ENCODE results near the gene ZDHHC12.
"Not testable (repeated sequence)": the region's sequence is repeated elsewhere in the genome, so short reads cannot be mapped to it uniquely, and the experiment has no call there.

ZDHHC12 gene

DNA sequence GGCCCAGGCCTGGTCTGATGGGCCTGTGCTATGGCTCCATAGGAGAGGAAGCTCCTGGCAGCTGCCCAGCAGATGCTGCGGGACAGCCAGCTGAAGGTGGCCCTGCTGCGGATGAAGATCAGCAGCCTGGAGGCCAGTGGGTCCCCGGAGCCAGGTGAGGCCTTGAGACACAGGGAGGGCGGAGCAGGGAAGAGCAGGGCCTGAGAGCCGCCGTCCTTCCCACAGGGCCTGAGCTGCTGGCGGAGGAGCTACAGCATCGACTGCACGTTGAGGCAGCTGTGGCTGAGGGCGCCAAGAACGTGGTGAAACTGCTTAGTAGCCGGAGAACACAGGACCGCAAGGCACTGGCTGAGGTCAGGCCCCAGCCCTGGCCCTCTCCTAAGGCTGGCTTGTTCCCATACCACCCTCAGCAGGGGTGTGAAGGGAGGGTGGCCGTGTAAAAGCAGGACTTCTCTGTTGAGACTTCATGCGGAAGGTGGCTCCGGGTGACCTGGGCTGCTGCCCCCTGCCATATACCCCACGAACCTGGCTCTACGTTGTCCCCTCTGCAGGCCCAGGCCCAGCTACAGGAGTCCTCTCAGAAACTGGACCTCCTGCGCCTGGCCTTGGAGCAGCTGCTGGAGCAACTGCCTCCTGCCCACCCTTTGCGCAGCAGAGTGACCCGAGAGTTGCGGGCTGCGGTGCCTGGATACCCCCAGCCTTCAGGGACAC is 17.1 kb downstream of the ZDHHC12 start:
- no peak for DNase-seq

DNA sequence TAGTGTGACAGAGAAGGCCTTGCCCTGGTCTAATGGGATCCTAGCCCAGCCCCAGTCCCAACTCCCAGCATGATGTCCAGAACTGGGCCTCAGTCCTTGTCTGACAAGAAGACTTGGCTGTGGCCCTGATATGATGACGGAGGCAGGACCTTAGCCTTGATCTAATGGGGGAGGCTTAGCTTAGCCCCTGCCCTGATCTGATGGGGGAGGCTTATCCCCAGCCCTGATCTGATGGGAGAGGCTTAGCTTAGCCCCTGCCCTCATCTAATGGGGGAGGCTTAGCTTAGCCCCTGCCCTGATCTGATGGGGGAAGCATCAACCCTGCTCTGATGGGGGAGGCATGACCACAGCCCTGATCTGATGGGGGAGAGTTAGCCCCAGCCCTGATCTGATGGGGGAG is 17.9 kb downstream of the ZDHHC12 start:
- DNase-seq: no peak

DNA sequence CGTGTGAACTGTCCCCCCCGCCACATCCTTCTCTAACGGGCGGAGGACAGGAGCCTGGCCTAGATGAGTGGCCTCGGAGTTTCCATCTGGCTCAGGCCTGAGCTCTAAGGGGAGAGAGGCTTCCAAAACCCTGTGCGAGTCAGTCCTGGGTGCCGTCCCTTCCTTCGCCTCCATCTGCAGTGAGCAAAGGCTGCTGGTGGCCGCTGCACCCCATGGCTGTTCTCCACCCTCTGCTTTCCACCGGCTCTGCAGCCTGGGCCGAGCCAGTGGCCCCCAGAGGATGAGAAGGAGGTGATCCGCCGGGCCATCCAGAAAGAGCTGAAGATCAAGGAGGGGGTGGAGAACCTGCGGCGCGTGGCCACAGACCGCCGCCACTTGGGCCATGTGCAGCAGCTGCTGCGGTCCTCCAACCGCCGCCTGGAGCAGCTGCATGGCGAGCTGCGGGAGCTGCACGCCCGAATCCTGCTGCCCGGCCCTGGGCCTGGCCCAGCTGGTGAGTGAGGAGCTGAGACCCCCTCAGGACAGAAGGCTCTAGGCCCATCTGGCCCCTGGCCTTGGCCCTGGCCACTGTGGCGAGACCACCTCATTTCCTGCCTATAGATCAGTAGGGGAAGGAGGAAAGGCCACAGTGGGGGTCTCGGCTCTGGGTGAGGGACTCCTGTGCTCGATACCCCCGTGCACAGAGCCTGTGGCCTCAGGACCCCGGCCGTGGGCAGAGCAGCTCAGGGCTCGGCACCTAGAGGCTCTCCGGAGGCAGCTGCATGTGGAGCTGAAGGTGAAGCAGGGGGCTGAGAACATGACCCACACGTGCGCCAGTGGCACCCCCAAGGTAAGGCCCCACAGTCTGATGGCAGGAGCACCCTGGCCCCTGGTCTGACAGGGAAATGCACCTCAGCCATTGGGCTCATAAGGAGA is 18.6 kb downstream of the ZDHHC12 start:
- no peak for DNase-seq

DNA sequence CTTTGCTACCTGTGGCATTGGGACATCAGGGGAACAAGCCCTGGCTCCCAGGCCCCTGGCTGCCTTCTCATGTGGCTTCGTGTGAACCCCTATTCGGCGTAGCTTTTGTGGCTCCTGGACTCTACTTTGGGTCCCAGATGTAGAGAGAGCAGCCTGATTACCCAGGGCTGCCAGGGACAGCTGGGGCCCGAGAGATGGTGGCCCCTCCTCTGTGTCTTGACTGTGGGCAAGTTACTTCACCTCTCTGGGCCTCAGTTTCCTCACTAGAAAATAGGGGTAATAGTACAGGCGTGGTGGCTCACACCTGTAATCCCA is 19.6 kb downstream of the ZDHHC12 start:
- no peak for DNase-seq

DNA sequence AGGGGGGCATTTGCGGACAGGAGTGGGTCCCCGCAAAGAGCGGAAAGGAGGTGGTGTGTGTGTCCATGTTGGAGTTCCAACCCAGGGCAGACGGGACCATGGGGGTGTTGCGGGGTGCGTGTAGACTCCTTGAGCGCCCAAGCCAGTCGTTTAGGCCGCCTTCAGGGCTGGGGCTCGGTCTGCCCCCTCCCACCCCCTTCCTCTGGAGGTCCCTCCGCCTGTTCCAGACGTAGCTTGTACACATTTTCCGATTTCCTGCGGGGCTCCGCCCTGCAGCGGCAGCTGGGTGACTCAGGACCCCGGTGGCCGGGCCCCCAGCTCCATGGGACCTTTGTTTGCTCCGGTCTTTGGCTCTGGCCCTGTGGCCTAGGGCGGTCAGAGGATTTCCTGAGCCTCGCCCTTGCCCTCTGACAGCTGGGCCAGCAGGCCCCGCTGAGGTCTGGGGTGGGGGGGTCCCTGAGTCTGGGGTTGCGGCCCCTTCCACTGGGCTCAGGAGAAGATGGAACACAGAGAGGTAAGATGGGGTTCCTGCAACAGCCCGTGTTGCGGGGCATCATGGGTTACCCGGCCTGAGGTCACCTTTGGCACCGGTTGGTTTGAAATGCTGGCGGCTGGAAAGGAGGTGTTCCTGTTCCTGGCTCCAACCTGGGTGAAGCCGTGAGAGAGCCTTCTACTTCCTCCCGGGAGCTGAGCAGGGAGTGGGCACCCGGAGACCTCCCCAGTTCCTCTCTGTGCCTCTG is 20.1 kb downstream of the ZDHHC12 start:
- DNase-seq: peak; percentile 42

DNA sequence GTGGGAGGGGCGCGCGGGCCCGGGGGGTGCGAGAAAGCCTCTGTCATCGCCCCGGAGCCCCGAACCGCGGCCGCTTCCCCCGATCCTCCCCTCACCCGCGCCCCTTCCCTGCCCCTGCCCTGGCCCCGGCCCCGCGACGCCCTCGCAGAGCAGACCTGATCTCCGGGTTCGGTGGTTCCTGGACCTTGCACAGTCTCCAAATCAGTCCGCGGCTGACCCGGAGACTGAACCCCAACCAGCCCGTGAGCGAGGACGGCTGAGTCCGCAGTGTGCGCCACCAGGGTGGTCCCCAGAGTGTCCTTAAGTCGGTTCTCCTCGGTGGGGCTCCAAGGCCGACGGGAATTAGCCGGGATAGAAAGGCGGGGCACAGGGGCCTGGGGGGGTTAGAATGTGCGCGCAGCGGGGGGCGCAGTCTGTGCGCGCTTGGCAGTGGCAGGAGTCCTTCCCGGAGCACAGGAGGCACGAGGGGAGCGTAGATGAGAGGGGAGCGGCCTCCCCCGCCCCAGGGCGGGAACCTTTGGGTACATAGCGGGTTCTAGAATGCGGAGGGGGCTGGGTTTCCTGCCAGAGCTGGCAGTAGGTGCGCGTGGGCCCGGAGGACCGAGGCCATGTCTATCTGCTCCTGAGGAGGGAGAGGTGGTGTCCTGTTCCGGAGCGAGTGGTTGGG is 20.8 kb downstream of the ZDHHC12 start:
- DNase-seq: peak; percentile 64

DNA sequence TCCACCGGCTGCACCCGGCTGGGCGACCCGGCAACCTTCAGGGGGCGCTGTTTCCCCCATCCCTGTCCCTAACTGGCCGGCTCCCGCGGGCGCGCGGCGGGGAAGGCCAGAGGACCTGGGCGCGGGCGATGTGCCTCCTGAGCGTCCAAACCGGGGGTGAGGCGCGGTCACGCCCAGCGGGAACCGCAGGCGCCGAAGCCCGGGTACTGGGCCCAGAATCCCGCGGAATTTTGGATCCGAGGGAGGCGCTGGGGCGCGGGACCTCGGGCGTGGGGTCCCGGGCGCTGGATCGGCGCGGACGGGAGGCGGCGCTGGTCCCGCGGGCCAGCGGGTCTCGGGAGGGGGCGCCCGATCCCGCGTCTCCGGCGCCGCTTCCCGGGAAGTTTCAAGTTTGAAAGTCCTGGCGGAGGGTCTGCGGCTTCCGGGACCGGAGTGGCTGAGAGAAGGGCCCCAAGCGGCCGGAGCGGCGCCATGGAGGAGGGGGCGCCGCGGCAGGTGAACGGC is 21.4 kb downstream of the ZDHHC12 start, which contains the start of gene PKN3:
Gene PKN3, plus strand, starts transcription at position 59 of the 504 bp plus-strand sequence. Its CDS starts 413 bp downstream, at position 472.
- DNase-seq: peak; percentile 93

DNA sequence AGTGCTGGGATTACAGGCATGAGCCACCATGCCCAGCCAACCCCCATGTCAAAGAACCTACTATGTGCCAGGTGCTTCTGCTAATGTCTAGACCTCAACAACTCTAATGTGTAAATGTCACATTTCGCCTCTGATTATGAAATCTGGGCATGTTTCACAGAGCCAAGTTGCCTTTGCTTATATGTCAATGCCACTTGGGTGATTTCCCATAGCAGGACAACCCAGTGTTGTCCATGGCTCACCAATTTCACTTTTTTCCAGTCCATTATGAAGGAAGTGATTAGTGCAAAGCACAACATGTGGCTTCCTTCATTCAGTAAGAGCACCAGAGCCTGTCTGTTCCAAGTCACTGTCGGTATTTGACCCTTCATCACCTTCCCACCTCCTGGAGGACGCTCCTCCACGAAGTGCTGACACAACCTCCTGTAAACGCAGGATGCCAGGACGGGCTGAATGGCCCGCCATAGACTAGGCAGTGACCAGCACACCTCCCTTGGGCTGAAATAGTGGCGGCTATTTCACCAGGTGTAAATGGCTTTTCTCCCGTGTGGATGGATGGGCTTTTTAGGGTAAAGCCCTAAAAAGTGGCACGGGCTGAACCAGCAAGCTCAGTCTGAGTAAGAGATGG is 22.6 kb downstream of the ZDHHC12 start:
- no peak for DNase-seq

DNA sequence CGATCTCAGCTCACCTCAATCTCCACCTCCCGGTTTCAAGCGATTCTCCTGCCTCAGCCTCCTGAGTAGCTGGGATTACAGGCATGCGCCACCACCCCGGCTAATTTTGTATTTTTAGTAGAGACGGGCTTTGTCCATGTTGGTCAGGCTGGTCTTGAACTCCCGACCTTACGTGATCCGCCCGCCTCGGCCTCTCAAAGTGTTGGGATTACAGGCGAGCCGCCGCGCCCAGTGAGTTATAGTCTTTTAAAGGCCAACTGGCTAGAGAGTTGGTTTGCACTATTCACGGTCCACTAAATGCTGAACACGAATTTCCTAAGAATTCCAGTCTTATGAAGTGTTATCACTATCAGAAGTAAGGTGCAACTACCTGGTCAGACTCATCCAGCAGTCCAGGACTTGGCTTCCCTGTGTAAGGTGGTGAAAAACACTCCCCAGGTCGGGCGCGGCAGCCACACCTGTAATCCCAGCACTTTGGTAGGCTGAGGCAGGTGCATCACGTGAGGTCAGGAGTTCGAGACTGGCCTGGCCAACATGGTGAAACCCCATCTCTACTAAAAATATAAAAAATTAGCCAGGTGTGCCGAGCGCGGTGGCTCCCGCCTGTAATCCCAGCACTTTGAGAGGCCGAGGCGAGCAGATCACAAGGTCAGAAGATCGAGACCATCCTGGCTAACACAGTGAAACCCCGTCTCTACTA is 24.7 kb downstream of the ZDHHC12 start:
- not testable (repeated sequence) for DNase-seq

DNA sequence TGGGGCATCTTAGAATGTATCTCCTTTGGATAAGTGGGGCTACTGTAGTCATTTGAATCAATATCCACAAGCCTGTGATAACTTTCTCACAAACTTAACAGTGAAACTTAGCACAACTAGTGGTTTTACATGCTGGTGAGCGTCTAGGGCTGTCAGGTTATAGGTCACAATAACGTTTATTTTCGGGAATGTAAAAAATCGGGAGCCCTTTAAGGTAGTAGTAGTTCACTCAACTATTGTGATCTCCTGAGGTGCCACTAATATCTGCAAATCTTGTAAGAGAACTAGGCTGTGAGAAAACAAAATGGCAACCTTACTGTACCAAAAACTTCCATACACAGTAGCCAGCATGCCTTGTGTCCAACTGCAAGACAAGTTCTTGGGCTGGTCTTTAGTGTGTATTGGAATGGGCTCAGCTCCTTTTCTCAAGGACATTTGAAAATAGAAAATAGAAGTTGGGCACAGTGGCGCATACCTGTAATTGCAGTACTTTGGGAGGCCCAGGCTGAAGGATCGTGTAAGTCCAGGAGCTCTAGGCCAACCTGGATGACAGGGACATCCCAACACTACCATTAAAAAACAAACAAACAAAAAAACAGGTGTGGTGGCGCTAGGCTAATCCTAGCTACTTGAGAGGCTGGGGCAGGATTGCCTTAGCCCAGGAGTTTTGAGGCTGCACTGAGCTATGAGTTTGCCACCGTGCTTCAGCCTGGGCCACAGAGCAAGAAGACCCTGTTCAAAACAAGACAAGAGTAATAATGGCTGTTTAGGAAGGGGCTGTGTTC is 26.8 kb downstream of the ZDHHC12 start:
- no peak for DNase-seq

DNA sequence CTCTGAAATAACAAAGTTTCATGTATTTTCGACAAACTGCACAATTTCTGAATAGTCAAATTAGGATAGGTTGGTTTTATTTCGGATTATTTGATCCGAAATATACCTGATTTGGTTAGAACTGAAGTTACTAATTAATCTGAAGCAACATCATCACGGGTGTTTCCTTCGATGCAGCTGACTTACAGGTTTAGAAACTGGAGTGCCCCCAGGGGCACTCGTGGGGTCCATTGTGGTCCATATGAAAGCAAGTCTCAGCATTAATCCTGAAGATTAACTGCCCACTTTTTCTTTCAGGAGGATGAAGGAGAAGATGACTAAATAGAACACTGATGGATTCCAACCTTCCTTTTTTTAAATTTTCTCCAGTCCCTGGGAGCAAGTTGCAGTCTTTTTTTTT is 29.6 kb downstream of the ZDHHC12 start:
- no peak for DNase-seq

DNA sequence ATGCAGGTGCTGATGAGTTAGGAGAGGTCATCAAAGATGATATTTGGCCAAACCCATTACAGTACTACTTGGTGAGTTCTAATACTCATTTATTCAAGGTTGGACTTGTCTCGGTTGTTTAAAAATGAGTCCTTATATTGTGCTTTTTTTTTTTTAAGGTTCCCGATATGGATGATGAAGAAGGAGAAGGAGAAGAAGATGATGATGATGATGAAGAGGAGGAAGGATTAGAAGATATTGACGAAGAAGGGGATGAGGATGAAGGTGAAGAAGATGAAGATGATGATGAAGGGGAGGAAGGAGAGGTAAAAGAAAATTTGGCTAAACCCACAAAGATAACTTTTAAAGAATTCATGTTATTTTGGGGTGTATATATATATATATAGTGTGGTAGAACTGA is 30.2 kb downstream of the ZDHHC12 start:
- DNase-seq: not testable (repeated sequence)

DNA sequence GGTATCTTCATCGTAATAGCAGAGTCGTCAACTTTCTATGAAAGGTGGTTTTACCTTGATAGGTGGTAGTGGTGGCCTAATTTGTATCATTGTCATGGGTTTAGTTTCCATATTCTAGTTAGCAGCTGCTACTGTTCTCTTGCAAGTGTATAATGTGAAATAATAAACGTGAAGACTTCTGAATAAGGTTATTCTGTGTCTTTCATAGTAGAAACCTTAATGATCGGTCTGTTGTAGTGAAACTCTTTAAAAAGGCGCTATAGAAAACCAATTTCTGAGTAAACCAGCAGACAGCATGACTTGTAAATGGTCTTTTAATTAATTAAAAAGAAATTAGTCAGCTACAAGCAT is 33.3 kb downstream of the ZDHHC12 start:
- DNase-seq: no peak

DNA sequence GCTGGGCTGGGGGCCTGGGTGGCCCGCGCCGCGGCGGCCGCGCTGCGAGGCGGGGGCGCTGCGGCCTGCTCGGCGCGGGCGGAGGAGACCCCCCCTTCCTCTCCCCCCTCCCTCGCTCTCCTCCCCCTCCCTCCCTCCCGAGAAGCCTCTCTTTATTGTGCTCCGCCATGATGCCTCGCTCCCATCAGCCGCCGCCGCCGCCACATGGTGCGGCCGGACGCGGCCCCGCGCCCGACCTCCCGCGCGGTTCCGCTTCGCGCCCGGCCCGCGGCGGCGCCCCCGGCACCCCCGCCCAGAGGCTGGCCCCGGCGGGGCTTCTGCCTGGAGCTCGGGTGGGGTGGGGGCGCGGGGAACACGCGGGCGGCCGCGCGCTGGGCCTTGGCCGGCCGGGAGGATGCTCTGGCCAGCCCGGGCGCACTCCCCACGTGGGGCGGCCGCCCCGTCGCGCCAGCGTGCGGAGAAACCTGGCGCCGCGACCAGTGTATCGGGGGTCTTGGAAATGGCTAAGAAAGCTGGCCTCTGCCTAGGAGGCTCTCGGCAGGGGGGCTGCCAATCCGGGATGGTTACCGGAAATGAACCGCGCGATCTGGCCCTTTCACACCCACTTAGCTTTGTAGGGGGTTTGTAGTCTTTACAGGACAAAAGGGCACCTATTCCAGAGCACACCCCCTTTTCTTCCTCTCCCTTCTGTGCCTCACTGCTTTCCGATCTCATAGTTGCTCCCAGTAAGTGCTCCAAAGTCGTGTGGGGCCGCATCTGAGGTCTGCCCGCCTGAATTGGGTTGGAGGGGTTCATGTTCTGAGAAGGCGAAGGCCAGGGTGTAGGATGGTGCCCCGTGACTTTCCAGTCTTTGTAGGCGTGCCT is 33.9 kb downstream of the ZDHHC12 start:
- DNase-seq: peak; percentile 53

DNA sequence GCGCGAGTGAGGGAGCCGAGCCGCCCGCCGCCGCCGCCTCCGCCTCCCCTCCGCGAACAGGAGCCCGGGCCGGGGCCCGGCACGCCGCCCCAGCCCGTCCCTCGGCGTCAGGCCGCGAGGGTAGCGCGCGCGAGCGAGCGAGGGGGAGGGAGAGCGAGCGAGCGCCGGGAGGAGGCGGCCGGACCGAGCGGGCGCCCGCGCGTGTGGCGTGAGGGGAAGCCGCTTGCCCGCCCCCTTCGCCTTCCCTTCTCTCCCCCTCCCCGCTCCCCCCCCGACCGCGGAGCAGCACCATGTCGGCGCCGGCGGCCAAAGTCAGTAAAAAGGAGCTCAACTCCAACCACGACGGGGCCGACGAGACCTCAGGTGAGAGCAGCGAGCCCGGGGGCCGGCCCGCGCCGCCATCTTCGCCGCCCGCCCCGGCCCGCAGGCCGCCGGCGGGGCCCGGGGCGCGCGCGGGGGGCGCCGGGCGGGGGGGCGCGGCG is 34.6 kb downstream of the ZDHHC12 start:
- DNase-seq: peak; percentile 63

DNA sequence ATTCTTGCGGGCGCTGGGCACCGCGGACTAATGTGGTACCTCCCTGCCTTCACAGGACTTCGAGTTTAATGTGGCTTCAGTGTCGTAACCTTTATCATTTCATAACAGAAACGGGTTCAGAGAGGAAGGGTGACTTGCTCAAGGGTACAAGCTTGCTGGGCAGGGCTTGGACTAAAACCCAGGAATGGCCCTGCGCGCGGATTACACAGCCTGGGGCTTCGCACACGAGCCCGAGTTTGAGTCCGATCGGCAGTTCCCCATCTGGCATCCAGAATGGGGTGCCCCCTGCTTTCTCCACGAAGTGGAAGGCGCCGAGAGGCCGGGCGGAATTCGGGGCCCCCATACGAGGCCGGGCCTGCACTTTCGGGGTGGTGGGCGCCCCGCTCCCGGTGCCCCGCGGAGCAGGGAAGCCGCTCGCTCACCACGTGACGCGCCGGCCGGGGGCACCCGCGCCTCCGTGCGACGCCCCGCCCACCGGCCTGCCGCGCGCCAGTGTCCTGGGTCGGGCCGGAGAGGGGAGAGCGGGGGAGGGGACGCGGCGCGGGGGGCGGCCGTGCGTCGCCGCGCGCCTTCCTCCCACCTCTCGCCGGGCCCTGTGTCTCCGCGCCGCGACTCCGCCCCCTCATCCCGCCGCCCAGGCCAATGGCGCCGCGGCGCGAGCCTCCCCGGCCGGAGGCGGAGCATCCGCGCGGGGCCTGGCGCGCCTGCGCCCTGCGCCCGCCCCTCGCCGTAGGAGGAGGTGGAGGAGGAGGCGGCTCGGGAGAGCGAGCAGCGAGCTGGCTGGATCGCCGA is 35.2 kb downstream of the ZDHHC12 start, which contains the start of gene SET:
Gene SET, plus strand, starts transcription at position 722 of the 792 bp plus-strand sequence. CDS start 361 bp downstream, outside the sequence.
- DNase-seq: peak; percentile 94

DNA sequence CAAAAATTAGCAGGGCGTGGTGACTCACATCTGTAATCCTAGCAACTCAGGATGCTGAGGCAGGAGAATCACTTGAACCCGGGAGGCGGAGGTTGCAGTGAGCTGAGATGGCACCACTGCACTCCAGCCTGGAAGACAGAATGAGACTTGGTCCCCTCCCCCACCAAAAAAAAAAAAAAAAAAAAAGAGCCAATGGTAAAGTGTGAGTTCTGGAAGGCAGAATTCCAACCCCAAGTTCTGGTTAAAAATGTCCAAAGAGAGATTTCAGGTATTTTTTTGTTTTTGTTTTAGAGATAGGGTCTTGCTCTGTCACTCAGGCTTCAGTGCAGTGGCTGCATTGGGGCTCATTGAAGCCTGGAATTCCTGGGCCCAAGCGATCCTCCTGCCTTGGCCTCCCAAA is 36.5 kb downstream of the ZDHHC12 start:
- DNase-seq: no peak

DNA sequence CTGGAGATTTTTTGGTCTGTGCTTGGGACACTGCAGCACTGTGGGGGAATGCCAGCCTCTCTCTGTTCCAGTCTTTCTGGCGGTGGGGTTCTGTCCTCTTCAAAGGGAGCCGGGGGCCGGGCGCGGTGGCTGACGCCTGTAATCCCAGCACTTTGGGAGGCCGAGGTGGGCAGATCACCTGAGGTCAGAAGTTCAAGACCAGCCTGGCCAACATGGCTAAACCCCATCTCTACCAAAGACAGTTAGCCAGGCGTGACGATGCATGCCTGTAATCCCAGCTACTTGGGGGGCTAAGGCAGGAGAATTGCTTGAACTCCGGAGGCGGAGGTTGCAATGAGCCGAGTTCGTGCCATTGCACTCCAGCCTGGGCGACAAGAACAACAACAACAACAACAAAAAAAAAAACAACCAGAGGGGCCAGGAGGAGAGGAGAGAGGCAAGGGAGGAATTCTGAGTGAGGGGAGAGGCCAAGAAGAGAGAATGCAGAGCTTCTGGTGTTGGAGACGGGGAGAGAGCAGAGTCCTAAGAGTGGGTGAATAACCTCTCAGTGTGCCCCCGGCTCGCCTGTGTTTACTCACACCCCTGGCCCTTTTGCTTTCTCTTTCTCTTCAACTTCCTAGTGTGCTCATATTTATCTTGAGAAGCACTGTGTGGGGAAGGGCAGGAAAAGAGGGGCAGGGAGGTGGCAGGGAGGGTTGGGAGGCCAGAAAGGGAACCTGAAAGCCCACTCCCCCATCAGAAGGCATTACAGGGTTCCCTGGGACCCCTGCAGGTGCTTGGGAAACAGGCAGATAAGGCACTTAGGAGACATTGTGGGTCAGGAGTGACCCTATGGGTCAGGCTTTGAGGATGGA is 38.1 kb downstream of the ZDHHC12 start:
- DNase-seq: peak; percentile 55

Measured in activated CD4-positive, alpha-beta T cell treated with anti-CD3 and anti-CD28 coated beads for 48 hours (primary cell).